HG02970 (cell line): ENCODE measurements around the gene SYT7.

Source experiments
- ATAC-seq: cut with Tn5 transposase; IDR thresholded peaks from one replicate; pipeline ENCODE4 v1.9.1; 2021; ENCODE audit warnings: mild to moderate bottlenecking, moderate library complexity, moderate number of reproducible peaks; ENCODE audit not compliant: unreplicated experiment, low FRiP score

The SYT7 gene

DNA sequence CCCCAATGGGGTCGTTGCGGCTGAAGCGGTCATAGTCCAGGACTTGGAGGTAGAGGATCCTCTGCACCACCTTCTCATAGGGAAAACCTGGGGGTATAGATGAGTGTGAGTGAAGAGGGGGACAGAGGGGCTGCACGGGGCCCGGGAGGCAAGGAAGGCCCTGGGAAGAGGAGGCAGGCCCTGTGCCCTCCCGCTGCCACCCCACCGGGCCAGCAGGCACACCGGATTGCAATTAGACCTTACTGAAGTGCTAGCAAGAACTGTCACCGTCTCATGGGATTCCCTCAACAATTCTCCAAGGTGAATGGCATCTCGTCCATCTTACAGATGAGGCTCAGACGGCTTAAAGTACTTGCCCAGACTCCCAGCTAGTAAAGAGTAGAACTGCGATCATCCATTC is 56.4 kb downstream of the SYT7 start:
- no peak for ATAC-seq

DNA sequence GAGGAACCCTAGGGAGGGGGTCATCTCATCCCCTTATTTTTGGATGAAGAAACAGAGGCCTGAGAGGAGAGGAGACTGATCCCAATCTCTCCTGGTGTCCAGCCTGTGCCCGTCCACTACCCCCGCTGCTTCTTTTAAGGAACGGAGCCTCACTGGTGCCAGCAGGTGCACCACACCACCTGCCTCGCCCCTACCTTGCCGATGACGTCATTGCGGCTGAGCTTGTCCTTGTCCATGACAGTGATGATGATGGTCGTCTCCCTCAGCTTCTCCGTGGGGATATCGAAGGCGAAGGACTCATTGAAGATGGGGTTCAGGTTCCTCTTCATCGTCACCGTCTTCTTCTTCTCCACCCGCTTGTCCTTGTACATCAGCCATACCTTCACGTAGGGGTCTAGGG is 58.0 kb downstream of the SYT7 start:
- no peak for ATAC-seq

DNA sequence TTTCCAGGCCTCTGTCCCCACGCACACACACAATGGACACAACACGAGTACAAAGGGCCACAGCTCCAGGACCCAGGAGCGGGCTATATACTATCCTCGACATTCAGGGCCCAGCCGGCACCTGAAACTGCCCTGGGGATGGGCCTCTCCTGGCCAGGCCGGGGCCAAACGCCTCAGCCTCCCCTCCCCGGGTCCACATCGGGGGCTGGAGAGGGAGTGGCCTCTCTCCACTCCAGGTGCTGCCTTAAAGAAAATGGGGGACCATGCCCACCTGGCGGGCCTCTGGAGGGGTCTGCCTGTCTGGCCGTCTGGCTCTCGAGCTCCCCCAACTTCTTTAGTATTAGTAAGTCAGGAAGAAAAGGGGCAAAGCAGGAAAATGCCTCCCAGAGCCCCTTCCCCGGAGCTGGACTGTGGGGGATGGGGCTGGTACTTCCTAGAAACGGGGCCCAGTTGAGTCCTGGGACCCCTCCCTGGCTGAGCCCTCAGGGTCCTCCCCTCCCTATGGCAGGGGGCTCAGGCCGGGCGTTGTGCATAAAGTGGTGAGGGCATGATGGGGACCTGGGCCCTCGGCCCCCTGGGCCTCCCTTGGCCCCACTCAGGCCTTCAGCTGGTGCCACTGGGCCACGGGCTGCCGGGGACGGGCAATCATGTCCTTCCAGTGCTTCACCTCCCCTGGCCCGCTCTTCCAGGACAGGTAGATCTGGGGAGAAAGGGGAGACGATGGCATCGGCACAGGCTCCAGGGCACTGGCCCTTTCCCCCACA is 62.7 kb downstream of the SYT7 start:
- no peak for ATAC-seq

DNA sequence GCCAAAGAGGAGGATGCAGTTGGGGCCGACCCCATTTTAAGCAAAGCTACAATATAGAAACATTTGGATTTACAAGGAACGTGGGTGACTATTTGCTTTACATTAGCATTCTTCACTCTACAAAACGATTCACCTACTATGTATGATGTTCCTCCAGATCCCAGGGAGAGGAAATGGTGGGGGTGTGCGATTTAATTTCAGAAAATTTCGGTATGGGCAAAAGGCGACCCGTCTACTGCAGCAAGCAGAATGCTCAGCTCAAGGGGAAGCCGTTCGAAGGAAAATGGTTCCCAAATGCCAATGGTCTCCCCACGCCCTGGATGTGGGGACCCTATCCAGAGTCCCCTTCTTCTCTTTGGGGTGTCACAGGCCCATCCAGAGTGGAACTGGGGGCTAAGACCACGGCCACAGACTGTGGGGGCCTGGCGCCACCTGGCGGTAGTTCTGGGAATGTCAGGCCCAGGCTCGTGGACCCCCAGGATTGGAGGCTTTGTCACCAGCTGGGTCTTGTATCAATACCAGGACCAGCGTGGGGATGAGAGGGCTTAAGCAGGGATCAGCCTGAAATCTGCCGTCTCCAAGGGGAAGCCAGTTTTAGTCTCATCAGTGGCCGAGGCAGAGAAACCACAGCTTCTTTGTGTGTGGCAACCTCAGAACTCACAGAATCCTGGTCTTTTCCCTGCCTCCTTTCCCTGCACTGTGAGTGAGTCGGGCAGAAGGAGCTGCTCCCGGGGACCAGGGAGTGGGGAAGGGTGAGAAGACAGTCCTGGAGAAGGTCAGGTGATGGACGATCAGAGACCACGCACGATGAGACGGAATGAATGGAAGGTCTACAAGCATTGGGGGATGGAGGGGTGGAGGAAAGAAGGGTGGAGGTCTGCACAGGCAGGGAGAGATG is 64.0 kb downstream of the SYT7 start:
- ATAC-seq, result no peak

DNA sequence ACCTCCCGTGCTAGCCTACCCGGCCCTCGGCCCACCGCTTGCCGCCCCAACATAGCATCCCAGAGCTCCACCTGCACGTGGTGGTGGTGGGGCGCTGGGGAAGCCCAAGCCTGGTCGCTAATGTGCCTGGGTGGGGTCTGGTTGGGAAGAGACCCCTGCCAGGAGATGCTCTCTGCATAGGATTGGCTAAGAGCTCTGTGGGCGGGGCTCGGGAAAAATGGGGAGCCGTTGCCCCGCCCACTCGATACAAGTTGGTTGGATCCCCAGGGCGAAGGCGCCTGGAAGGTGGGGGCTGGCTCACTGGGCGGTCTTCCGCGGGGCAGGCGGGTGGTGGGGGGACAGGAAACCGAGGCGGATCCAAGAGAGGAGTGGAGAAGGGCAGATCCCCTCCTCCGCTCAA is 64.7 kb downstream of the SYT7 start:
- no peak for ATAC-seq

DNA sequence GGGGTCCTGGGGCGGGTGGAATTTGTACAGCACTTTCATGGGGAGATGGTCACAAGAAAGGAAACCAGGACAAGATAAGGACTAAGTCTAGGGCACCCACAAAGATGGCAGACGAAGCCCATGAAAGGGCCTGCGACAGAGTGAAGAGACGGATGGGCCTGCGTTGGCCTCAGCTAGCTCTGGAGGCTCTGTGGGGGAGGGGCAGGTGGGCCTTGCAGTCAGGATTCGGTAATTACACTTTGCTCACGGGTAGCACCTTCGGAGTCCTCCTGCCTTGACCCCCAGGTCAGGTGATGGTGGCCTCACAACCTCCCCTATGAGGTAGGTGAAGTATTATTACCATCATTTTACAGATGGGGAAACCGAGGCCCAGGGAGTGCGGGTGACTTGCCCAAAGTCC is 65.2 kb downstream of the SYT7 start:
- ATAC-seq, result no peak

DNA sequence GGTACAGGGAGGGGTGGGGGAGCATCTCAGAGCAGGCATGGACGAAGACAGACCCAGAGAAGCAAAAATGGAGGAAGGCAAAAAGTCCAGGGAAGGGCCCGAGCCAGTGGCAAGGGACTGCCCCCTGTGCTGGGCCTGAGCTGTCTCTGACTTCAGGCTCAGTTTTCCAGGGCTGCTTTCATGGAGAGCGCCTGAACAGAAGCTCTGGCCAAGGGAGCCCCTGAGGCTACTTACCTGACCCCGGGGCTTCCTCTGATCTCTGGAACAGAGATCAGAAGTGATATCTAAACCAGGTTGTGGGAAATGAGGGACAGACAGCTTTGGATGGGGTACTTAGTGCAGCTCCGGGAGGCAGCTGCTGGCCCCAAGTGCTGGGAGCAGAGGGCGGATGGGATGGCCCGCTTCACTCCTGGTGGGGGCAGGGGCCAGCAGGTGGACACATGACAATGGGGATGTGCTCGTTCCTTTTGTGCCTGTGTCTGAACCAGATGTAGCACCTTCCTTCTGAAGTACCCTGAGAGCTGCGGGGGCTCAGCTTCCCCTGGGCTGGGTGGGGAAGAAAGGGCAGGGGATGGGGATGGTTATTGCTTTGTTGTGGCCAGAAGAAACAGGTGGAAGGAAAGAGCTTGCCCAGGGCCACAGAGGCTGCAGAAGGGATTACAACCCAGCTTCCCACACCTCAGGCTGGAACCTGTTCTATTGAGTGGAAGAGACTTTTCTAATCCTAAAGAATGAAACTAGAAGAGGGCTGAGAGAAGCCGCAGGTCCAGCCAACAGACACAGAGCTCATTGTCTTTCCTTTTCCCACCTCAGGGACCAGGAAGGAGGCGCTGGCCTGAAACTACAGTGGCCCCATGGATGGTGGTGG is 66.6 kb downstream of the SYT7 start:
- ATAC-seq, result no peak

DNA sequence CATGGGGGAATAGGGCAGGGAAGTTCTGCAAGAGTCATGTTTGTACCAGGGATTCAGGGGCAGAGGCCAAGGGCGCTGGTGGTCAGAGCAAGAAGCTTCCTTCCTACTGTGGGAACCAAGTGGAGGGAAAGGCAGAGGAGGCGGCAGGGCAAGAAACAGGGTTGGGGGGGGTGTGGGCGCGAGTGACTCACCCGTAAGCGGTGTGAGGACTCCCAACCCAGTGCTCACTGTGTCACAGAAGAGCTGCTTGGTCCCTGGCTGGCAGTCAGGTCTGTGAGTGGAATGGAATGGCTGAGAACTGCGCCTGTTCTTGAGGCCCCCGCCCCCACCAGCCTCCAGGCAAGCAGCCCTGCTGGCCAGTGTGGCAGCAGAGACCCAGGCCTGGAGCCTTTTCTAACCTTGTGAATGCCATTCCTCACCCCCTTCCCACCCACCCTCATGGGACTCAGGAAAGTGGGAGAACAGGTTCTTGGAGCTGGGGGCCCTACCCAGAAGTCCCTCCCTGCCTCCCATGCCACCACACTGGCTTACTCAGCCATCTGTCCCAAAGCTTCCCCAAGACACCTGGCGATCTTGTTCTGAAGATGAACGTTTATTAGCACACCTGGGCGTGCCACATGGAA is 67.6 kb downstream of the SYT7 start:
- no peak for ATAC-seq

DNA sequence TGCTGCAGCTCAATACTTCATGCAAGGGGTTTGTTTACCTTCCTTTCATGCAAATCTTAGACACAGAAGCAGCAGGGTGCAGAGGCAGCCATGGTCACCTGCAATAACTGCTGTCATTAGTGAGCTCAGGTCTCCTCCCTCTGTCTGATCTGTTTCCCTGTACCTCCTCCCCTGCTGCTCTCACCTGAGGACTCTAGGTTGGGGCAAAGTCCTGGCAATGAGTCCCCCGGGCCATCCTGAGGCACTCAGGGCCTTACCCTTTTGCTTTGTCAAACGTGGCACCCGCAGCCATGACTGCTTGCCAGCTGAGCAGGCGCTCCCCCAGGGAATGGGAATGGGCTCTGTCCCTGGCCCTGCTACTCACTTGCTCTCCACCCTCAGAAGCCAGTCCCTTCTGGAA is 68.4 kb downstream of the SYT7 start:
- no peak for ATAC-seq

DNA sequence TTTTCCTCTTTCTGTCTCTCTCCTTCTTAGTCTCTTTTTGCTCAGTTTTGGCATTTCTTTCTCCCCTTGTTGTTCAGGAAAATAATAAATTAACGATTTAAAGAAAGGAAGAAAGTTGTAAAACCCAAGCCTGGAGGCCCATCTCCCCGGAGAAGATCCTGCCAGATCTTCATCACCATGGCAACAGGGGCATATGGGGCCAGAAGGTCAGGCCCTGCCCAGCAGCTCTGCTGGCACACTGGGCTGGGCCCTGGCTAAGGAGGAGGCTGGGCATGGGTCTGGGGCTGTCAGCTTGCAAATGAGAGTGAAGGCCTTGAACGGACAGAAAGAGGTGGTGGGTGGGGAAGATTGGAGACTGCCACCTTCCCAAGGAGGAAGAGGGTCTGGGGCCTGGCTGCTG is 69.5 kb downstream of the SYT7 start:
- ATAC-seq, result no peak

DNA sequence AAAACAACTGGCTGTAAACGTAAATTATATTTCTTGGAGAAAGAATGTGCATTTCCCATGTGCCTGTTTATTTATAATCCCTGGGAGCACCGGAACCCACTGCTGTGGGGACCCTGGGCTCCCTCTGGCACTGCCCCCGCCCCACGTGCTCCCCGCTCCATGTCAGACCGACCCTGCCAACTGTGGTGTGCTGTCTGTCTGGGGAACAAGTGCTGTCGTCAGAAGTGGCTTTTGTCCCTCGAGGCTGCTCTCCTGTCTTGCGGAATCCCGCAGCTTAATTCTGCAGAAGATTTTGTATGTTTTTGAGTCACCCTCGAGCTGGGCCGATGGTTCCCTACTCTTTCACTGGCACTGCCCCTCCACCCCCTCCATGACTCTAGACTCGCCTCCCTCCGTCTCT is 69.9 kb downstream of the SYT7 start:
- no peak for ATAC-seq

DNA sequence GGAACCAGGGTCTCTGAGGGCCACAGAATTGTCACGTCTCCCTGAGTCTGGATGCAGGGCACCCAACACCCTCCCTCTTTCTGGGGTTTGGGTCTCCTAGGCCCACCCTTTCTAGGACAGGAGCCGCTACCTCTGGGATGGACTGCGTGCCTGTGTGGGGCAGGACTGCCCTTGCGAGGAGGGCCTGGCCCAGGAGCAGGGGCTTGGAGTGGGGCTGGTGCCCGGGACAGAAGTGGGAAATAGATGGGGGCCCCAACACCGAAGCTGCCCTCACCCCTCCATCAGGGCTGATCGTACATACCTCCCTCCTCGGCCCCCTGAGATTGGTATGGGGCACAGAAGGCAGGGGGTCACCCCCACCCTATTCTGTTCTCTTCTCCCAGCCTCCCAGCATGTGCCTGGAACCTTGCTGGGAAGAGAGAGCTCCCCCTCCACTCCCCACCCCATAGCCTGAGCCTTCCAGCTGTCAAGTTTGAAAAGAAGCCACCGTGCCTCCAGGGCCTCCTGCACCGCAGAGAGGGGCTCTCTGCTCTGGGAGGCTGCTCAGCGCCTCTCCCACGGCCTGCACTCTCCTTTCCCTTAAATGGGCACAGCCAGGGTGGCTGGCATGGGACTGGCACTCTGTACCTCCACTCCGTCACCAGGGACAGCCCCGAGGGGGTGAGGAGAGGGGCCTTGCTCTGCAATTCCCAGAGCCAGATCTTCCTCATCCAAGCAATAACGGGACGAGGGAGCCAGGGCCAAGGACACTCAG is 70.5 kb downstream of the SYT7 start:
- ATAC-seq, result no peak

DNA sequence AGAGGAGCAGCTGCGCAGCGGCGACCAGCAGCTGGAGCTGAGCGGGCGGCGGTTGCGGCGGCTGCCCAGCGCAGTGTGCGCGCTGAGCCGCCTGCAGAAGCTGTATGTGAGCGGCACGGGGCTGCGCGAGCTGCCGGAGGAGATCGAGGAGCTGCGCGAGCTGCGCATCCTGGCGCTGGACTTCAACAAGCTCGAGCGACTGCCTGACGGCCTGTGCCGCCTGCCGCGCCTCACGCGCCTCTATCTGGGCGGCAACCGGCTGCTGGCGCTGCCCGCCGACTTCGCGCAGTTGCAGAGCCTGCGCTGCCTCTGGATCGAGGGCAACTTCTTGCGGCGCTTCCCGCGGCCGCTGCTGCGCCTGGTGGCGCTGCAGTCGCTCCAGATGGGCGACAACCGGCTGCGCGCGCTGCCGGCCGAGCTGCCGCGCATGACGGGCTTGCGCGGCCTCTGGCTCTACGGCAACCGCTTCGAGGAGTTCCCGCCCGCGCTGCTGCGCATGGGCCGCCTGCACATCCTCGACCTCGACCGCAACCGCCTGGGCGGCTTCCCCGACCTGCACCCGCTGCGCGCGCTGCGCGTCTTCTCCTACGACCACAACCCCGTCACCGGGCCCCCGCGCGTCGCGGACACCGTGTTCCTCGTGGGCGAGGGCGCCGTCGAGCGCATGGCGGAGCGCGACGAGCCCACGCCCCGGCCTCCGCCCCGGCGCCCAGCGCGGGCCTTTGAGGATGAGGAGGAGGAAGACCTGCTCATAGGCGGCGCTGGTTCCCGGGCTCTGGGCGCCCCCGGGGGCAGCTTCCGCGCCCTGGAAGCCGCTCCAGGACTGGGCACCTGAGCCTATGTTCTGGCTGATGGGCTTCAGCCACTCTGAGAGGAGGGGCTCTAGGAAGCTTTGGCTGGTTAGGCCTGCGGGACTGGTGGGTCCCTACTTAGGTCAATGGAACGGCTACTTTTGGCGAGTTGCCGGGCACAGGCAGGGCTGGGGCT is 71.5 kb downstream of the SYT7 start:
- no peak for ATAC-seq

DNA sequence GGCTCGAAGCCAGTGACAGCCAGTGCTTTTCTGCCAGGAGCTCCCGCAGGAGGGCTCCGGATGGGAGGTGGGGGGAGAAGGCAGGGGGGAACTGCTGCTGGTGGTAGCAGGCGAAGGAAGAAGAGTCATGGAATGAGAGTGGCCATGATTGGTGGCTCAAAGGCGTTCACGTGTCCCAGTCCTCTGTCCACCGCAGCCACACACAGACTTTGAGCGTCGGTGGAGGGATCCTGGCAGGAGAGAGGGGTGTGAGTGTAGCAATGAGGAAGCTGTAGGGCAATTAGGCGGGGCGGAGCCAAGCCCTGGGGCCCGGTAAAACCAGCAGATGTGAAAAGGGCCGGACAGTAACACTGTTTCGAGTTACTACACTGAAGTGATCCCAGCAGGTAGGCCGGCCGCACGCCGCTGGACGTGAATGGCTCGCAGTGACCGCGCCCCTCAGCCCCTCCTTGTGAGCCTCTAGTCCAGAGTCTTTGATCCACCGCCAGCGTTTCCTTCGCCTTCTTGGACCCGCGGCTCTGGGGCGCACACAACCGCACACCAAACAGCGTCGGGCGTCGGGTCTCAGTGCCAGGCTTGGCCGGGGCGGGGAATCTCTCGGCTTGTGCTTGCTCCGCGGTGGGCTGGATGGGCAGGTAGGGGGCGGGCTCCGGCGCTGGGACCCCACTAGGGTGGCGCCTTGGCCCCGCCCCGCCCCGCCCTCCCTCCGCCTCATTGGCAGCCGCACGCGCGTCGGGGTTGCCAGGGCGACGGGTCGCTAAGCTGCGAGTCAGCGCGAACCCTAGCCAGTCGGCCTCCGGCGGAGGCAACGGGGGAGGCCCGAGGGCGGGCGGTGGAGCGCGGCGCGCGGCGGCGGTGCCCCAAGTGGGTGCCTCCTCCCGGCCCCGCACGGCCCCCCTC is 72.7 kb downstream of the SYT7 start, which contains the start of gene LRRC10B:
Gene LRRC10B (plus strand): TSS at position 788 of the 900 bp plus-strand sequence. CDS start 250 bp downstream, outside the sequence.
- ATAC-seq, result no peak

DNA sequence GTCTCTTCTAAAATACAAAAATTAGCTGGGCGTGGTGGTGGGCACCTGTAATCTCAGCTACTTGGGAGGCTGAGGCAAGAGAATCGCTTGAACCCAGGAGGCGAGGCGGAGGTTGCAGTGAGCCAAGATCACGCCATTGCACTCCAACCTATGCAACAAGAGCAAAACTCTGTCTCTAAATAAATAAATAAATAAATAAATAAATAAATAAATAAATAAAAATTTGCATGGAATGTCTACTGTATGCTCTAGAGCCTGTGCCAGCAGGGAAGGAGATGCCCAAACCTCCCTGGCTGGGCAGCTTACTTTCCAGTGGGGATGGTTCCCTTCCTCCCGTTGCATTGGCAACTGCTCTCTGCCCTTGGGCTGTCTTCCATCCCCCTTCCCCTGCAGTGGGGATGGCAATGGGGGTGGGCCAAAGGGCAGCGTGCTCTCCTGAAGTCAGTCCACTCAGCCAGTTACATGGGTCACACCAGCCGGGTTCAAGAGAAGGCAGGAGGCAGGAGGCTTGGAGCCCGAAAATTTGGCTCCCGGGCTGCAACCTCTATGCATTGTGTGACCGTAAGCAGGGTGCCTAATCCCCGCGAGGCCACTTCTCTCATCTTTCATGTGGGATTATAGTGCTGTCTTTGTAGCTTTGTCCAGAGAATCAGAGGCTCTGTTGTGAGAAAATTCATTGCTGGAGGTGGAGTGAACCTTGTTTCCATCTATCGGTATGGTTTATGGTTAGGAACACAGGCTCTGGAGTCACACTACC is 73.7 kb downstream of the SYT7 start:
- no peak for ATAC-seq

DNA sequence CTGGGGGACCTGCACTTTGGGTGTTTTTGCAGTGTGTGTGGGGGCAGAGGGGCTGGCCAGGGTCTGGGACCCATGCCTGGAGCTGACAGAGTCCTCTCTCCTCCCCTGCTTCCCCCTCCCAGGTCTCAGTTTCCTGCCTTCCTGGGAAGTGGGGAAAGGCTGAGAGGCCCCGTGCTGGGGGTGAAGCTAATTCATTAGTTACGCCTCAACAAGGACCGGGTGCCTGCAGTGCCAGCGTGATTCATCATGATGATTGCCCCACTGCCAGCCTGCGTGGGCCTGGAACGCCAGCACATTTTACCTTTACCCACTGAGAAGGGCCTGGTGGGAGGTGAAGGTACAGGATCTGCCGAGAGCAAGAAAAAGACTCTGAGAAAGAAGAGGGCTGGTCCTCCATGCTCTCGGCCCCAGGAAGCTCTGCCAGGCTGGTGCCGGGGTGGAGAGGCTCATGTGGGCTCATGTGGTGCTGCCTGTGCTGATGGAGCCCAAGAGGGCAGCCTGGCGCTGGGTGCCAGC is 75.2 kb downstream of the SYT7 start:
- ATAC-seq, result no peak
